HepG2 (cell line): ENCODE data around the gene U2SURP. TPM values are rescaled to one million over a fixed set of nuclear protein-coding genes. Genes with fewer than 3 reads are reported as not detected.

Experiments used
- ELF3 ChIP-seq: IDR thresholded peaks from 2 replicates; pipeline ENCODE4 v1.6.1; 2016; ENCODE audit warnings: missing genetic modification reagents, missing compliant biosample characterization
- HCFC1 ChIP-seq: fragments of 150-350 bp; IDR thresholded peaks from 2 replicates; pipeline ENCODE4 v1.6.1; 2014; ENCODE audit warnings: low read depth, low read length
- KLF9 ChIP-seq: IDR thresholded peaks from 2 replicates; pipeline ENCODE4 v1.6.1; 2016; ENCODE audit warnings: low read depth
- NFIB ChIP-seq: sonication (generic); formaldehyde crosslinking; IDR thresholded peaks from 2 replicates; pipeline ENCODE4 v1.9.0; 2021; ENCODE audit warnings: missing genetic modification reagents, mild to moderate bottlenecking, borderline replicate concordance
- SAP130 ChIP-seq: IDR thresholded peaks from 2 replicates; pipeline ENCODE4 v1.6.1; 2016; ENCODE audit warnings: low read depth
- SP2 ChIP-seq: sonication (generic); formaldehyde crosslinking; IDR thresholded peaks from 2 replicates; pipeline ENCODE4 v1.5.1; 2020; ENCODE audit warnings: mild to moderate bottlenecking, missing genetic modification reagents
- TAF1 ChIP-seq: sonication (generic); formaldehyde crosslinking; IDR thresholded peaks from 2 replicates; pipeline ENCODE4 v1.4.0; 2020; ENCODE audit warnings: missing genetic modification reagents
- TARDBP ChIP-seq: sonication (generic); formaldehyde crosslinking; IDR thresholded peaks from 2 replicates; pipeline ENCODE4 v1.8.0; 2022; ENCODE audit warnings: mild to moderate bottlenecking, missing genetic modification reagents
- ZNF24 ChIP-seq: fragments of 450-650 bp; IDR thresholded peaks from 2 replicates; pipeline ENCODE4 v1.6.1; 2017; ENCODE audit warnings: antibody characterized with exemption, mild to moderate bottlenecking
- ZNF33B ChIP-seq: sonication (generic); formaldehyde crosslinking; IDR thresholded peaks from 2 replicates; pipeline ENCODE4 v1.5.1; 2020; ENCODE audit warnings: mild to moderate bottlenecking, missing genetic modification reagents
- ZNF382 ChIP-seq: sonication (generic); formaldehyde crosslinking; IDR thresholded peaks from 2 replicates; pipeline ENCODE4 v1.5.0; 2020; ENCODE audit warnings: missing genetic modification reagents, mild to moderate bottlenecking, borderline replicate concordance
- ZNF660 ChIP-seq: sonication (generic); formaldehyde crosslinking; IDR thresholded peaks from 2 replicates; pipeline ENCODE4 v1.5.1; 2020; ENCODE audit warnings: mild to moderate bottlenecking, low read depth, missing genetic modification reagents, borderline replicate concordance
- polyA plus RNA-seq, 8 experiments: library from polyadenylated mRNA; depleted of rRNA in 3 of 8; stranded (reverse) in 7 of 8; unstranded in 1 of 8; fragments of >200 nt; fragmentation: Illumina TruSeq in 4 of 8; extraction: Trizol in 4 of 8; gene quantifications; 2 replicates each; pipeline versions ENCODE4 v1.2.1 to v1.2.3, GENCODE V29; 2011 to 2016; ENCODE audit warnings: low read depth in 4 of 8, missing spikeins in 1 of 8, mixed read lengths in 1 of 8; ENCODE audit not compliant: insufficient read depth in 1 of 8
- total RNA-seq, 5 experiments: library from RNA; depleted of rRNA; stranded (reverse); fragments of >200 nt; fragmentation: Illumina TruSeq; extraction: Trizol; gene quantifications; 2 replicates each; pipeline ENCODE4 v1.2.3, GENCODE V29; 2016; ENCODE audit warnings: low read depth in 1 of 5
- TF ChIP-seq, protein P1 (sequence below): sonication (generic); formaldehyde crosslinking; conservative IDR thresholded peaks from 2 replicates; pipeline ENCODE4 v1.4.0; 2020; ENCODE audit warnings: mild to moderate bottlenecking, missing genetic modification reagents, moderate library complexity
- TF ChIP-seq, protein P2 (sequence below): IDR thresholded peaks from 2 replicates; pipeline ENCODE4 v1.6.1; 2012; ENCODE audit warnings: inconsistent platforms
- TF ChIP-seq, protein P3 (sequence below): sonication (generic); formaldehyde crosslinking; IDR thresholded peaks from 2 replicates; pipeline ENCODE4 v1.4.0; 2020; ENCODE audit warnings: low read depth, missing genetic modification reagents
- TF ChIP-seq, protein P4 (sequence below): sonication (generic); formaldehyde crosslinking; IDR thresholded peaks from 2 replicates; pipeline ENCODE4 v1.4.0; 2020; ENCODE audit warnings: missing genetic modification reagents

Gene U2SURP
- total and polyA plus RNA-seq, 2 of the 13 experiments (the other 11 are each of a cell fraction or from before 2014, with no cell fraction given), result 55.9 to 173 TPM

DNA sequence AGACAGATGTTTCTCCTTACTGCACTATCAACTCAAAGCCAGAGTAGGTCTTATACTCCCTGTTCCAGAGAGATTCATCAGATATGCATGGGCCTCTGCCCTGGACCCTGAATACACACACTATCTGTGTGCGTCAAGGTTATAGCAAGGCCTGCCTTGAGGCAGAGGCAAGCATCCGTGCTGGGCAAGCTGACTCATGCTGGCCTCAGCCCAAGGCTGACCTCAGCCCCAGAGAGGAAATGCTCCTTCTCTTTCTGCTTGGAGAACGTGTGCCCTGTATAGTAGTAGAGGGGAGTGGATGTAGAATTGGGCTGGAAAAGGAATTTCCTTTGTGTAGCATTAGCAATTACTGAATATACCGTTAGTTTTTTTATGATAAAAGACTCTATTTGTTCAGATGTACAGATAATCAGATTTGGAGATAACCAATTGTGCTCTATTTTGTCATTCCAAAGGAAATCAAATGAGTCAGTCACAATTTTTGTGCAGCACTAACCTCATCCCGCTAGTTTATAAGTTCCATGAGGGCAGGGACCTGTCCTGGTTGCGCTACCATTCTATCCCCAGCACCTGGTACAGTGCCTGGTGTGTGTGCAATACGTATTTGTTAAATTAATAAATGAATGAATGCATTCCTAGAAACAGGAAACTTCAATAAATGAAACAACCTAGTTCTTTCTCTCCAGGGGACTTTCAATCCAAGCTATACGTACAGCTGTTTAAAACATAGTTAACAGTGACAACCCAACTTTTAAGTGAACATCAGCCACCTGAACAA lies 24.6 kb upstream of the U2SURP start (continued):
- TF ChIP-seq, protein P1, sequence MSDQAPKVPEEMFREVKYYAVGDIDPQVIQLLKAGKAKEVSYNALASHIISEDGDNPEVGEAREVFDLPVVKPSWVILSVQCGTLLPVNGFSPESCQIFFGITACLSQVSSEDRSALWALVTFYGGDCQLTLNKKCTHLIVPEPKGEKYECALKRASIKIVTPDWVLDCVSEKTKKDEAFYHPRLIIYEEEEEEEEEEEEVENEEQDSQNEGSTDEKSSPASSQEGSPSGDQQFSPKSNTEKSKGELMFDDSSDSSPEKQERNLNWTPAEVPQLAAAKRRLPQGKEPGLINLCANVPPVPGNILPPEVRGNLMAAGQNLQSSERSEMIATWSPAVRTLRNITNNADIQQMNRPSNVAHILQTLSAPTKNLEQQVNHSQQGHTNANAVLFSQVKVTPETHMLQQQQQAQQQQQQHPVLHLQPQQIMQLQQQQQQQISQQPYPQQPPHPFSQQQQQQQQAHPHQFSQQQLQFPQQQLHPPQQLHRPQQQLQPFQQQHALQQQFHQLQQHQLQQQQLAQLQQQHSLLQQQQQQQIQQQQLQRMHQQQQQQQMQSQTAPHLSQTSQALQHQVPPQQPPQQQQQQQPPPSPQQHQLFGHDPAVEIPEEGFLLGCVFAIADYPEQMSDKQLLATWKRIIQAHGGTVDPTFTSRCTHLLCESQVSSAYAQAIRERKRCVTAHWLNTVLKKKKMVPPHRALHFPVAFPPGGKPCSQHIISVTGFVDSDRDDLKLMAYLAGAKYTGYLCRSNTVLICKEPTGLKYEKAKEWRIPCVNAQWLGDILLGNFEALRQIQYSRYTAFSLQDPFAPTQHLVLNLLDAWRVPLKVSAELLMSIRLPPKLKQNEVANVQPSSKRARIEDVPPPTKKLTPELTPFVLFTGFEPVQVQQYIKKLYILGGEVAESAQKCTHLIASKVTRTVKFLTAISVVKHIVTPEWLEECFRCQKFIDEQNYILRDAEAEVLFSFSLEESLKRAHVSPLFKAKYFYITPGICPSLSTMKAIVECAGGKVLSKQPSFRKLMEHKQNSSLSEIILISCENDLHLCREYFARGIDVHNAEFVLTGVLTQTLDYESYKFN (CRISPR knock-in tag), result peak; percentile 84
- TF ChIP-seq SAP130 (CRISPR knock-in tag) (peak; percentile 73), NFIB (CRISPR knock-in tag) (no peak), ZNF382 (CRISPR knock-in tag) (no peak), ZNF33B (CRISPR knock-in tag) (no peak), ZNF24 (peak; percentile 65), ZNF660 (no peak), KLF9 (CRISPR knock-in tag) (no peak), TAF1 (CRISPR knock-in tag) (no peak), TARDBP (CRISPR knock-in tag) (peak; percentile 59; the same call in 1 of the 2 replicates), HCFC1 (no peak), ELF3 (CRISPR knock-in tag) (peak; percentile 73), SP2 (CRISPR knock-in tag) (no peak)
- TF ChIP-seq, protein P2, sequence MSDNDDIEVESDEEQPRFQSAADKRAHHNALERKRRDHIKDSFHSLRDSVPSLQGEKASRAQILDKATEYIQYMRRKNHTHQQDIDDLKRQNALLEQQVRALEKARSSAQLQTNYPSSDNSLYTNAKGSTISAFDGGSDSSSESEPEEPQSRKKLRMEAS, result peak; percentile 39; the same call in 1 of the 2 replicates
- TF ChIP-seq, protein P3, sequence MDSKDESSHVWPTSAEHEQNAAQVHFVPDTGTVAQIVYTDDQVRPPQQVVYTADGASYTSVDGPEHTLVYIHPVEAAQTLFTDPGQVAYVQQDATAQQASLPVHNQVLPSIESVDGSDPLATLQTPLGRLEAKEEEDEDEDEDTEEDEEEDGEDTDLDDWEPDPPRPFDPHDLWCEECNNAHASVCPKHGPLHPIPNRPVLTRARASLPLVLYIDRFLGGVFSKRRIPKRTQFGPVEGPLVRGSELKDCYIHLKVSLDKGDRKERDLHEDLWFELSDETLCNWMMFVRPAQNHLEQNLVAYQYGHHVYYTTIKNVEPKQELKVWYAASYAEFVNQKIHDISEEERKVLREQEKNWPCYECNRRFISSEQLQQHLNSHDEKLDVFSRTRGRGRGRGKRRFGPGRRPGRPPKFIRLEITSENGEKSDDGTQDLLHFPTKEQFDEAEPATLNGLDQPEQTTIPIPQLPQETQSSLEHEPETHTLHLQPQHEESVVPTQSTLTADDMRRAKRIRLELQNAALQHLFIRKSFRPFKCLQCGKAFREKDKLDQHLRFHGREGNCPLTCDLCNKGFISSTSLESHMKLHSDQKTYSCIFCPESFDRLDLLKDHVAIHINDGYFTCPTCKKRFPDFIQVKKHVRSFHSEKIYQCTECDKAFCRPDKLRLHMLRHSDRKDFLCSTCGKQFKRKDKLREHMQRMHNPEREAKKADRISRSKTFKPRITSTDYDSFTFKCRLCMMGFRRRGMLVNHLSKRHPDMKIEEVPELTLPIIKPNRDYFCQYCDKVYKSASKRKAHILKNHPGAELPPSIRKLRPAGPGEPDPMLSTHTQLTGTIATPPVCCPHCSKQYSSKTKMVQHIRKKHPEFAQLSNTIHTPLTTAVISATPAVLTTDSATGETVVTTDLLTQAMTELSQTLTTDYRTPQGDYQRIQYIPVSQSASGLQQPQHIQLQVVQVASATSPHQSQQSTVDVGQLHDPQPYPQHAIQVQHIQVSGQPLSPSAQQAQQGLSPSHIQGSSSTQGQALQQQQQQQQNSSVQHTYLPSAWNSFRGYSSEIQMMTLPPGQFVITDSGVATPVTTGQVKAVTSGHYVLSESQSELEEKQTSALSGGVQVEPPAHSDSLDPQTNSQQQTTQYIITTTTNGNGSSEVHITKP (CRISPR knock-in tag), result peak; percentile 36; the same call in 1 of the 2 replicates
- TF ChIP-seq, protein P4, sequence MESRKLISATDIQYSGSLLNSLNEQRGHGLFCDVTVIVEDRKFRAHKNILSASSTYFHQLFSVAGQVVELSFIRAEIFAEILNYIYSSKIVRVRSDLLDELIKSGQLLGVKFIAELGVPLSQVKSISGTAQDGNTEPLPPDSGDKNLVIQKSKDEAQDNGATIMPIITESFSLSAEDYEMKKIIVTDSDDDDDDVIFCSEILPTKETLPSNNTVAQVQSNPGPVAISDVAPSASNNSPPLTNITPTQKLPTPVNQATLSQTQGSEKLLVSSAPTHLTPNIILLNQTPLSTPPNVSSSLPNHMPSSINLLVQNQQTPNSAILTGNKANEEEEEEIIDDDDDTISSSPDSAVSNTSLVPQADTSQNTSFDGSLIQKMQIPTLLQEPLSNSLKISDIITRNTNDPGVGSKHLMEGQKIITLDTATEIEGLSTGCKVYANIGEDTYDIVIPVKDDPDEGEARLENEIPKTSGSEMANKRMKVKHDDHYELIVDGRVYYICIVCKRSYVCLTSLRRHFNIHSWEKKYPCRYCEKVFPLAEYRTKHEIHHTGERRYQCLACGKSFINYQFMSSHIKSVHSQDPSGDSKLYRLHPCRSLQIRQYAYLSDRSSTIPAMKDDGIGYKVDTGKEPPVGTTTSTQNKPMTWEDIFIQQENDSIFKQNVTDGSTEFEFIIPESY (CRISPR knock-in tag), result no peak; the same call in 1 of the 2 replicates
